Smooth muscle cell of bladder (primary cell): Measurements from ENCODE around the gene OXCT1. TPM values are rescaled to one million over a fixed set of nuclear protein-coding genes. Genes with fewer than 3 reads are reported as not detected.

ENCODE experiments used
- total RNA-seq: library from RNA; depleted of rRNA; stranded (reverse); fragments of >200 nt; gene quantifications from 2 replicates; pipeline ENCODE4 v1.2.3, GENCODE V29; 2014

The OXCT1 gene
- 30.4 and 31.6 TPM in 2 replicates for total RNA-seq

DNA sequence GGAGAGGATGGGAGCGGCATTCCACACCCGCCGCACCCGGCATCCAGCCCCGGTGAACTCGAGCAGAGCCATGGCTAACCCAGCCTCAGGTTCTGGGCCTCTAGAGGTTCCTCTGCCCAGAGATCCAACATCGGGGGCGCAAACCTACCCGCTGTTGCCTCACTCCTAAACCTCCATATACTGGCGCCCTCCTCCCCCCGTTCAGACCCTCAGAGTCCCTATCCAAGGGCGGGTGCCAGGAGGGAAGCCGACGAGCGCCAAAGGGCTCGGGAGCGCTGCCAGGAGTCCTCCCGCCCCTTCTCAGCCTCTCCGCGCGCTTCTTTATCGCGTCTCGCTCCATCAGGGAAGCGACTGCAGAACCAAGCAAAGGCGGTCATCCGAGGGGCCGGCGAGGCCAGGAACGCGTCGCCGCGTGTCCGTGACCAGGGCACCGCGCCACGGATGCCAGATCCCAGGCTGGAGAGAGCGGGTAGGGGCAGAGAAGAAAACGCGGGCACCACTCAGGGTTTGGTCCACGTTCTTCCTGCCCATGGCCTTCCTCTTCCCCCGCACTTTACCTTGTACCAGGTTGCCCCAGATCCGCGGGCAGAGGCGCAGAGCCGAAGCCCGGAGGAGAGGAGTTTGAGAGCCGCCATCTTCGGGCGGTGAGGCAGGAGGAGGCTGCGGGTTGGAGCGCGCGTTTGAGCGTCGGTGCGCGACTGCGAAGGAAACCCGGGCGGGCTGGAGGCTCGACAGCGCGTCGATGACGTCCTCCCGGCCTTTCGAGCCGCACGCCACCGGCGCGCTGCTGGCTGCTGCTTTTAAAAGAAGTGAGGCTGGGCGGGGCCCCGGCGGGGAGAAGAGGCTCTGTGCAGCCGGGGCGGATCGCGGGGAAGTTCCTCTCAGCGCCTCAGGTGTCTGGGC lies at the start of gene OXCT1:
TSS of gene OXCT1 (minus strand) at position 702 of the 903 bp plus-strand sequence. CDS start at position 635, 67 bp downstream.

DNA sequence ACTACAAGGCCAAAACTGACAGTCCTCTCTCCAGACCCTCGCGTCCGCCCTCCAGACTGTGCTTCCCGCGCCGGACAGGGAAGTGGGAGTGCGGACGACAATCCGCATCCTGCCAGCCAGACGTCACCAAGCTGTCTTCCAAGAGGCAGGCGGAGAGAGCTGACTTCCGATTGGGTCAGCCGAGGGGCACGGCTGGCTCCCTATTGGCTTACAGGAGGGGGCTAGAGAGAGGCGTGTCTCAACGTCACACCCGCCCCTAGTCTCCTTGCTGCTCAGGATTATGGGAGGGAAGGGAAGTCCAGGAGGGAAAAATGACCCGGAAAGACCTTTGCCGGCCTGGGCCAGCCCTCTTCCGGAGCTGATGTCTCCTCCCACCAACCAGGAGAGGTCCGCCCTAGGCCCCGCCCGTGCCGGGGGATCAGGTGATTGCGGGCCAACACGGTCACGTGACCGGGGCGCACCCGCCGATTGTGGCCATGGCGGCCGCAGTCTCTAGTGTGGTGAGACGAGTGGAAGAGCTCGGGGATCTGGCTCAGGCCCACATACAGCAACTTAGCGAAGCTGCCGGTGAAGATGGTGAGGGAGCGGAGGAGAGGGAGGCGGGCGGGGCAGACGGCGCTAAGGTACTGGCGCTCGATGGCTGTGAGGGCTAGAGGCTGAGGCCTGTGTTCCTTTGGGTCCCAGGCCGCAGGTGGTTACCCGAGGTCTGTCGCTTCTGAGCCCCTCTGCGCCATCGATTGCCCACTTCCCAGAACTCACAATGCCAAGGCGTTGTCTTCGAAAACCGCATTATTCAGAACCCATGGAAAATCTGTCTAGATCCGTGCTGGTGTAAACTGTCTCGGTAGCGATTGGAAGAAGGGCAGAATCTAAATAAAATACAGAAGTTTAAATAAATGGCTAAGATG lies 33.9 kb upstream of the OXCT1 start, which contains the start of gene RIMOC1:
TSS of gene RIMOC1 (plus strand) at position 453 of the 908 bp plus-strand sequence. CDS start at position 477, 24 bp downstream.

Other genes with a start within 250 kb of the OXCT1 start
- gene RIMOC1, start 33.9 kb upstream of the OXCT1 start, total RNA-seq: 13.7 and 15.5 TPM in 2 replicates
- gene FBXO4, start 54.9 kb upstream of the OXCT1 start, total RNA-seq: 13.5 and 14.1 TPM in 2 replicates